Measurements from ENCODE around the gene RAB1A. TPM values are rescaled to one million over a fixed set of nuclear protein-coding genes. Genes with fewer than 3 reads are reported as not detected.

Gene RAB1A
- total RNA-seq, 1 donor from 2014 or later = 128 TPM

DNA sequence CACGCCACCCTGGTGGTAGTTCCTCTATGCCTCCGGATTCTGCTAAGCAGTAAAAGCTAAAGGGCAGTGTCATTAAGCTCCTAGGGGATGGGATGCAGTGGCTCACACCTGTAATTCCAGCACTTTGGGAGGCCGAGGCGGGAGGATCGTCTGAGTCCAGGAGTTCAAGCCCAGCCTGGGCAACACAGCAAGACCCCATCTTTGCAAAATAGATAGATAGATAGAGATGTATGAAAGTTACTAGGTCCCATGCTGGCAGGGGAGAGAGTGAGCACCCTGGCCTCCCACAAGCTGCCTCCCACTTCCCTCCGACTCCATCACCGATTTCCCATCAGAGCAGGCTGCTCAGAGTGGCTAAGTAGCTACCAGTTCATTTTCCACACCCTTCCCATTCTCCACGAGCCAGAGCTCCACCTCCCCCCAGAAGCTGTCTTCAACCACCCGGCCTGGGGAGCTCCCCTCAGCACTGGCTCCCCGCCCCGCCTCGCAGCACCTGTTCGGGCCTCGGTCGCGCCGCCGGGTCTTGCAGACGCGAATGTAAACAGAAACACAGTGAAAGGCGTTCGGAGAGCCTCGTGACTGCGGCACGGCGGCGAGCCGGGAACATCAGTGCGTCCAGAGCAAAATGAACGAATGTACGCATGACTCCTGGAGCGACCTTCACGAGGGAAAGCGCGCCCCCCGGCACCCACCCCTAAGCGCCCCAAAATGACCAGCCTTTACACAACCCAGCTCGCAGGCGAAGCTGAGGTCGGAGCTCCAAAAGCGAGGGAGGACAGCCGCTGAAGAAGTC lies 74.3 kb downstream of the RAB1A start:
- no peaks in the 10 kb centered on the region for H3K36me3 Mint-ChIP-seq (ENCODE audit: unreplicated experiment)
- no peak for DNase-seq (ENCODE audit: extremely low spot score, unreplicated experiment)
- peaks cover 20% of the 10 kb centered on the region for H3K4me1 Mint-ChIP-seq (ENCODE audit: unreplicated experiment)
- H3K27ac Mint-ChIP-seq (ENCODE audit: unreplicated experiment) = peak overlapping the region; percentile 74
- H3K9me3 Mint-ChIP-seq (ENCODE audit: unreplicated experiment) = no peaks in the 10 kb centered on the region
- no peaks in the 10 kb centered on the region for H3K27me3 Mint-ChIP-seq (ENCODE audit: unreplicated experiment)
- peak overlapping the region; percentile 97 for H3K4me3 Mint-ChIP-seq (ENCODE audit: unreplicated experiment)
- TF ChIP-seq, protein P1, sequence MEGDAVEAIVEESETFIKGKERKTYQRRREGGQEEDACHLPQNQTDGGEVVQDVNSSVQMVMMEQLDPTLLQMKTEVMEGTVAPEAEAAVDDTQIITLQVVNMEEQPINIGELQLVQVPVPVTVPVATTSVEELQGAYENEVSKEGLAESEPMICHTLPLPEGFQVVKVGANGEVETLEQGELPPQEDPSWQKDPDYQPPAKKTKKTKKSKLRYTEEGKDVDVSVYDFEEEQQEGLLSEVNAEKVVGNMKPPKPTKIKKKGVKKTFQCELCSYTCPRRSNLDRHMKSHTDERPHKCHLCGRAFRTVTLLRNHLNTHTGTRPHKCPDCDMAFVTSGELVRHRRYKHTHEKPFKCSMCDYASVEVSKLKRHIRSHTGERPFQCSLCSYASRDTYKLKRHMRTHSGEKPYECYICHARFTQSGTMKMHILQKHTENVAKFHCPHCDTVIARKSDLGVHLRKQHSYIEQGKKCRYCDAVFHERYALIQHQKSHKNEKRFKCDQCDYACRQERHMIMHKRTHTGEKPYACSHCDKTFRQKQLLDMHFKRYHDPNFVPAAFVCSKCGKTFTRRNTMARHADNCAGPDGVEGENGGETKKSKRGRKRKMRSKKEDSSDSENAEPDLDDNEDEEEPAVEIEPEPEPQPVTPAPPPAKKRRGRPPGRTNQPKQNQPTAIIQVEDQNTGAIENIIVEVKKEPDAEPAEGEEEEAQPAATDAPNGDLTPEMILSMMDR (IDR thresholded peaks at IDR 0.05) = no peak

DNA sequence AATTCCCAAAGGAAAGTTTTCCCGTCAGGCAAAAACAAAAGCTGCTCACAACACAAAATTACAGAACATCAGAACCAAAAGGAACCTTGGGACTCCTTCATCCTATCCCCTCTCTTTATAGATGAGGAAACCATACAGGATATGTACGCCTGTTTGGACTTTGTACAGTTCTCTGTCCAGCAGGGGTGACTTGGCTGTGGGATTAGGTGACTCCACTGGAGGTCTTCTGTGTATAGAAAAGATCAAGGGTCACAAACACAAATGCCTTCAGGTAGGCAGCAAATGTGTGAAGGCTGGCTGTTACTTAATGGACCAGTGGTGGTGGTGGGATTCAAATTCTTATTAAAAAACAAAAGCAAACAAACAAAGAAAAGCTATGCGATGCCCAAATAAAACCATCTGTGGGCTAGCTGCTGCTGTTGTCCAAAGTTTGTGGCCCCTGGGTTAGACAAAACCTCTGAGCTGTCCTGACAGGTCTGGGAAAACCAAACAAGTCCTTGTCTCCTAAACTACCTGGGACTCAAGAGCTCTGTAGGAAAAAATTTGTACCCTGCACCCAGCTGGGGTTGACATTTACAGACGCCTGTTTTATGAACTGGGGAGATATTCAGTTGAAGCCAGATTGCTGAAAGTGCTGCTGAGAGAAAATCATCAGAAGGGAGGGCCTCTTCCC lies 75.0 kb downstream of the RAB1A start:
- Mint-ChIP-seq H3K4me3 (ENCODE audit: unreplicated experiment) (peak overlapping the region; percentile 10), H3K36me3 (ENCODE audit: unreplicated experiment) (no peaks in the 10 kb centered on the region), H3K4me1 (ENCODE audit: unreplicated experiment) (peaks cover 20% of the 10 kb centered on the region), H3K9me3 (ENCODE audit: unreplicated experiment) (no peaks in the 10 kb centered on the region), H3K27me3 (ENCODE audit: unreplicated experiment) (no peaks in the 10 kb centered on the region), H3K27ac (ENCODE audit: unreplicated experiment) (no peak overlapping the region)
- TF ChIP-seq, protein P1 (IDR thresholded peaks at IDR 0.05) = no peak
- no peak for DNase-seq (ENCODE audit: extremely low spot score, unreplicated experiment)

DNA sequence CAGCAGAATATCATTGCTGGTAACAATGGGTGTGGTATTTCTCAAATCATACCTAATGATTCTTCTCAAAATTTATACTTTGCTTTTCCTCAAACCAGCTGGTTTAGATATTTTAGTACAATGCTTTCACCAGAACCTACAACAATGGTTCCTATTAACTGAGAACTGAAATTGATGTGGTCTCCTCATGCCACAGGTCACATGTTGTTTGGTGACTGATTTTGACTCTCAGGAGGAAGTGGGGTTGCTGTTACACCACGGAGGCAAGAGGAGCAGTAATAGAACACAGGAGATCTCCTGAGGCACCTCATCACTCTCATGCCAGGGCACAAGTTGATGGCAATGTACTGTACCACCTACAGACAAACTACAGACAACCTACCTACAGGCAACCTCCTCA lies 76.7 kb downstream of the RAB1A start:
- Mint-ChIP-seq H3K4me3 (ENCODE audit: unreplicated experiment) (no peak overlapping the region), H3K4me1 (ENCODE audit: unreplicated experiment) (peaks cover 14% of the 10 kb centered on the region), H3K9me3 (ENCODE audit: unreplicated experiment) (peaks cover under 1% of the 10 kb centered on the region), H3K27me3 (ENCODE audit: unreplicated experiment) (no peaks in the 10 kb centered on the region), H3K27ac (ENCODE audit: unreplicated experiment) (no peak overlapping the region), H3K36me3 (ENCODE audit: unreplicated experiment) (peaks cover 3% of the 10 kb centered on the region)
- TF ChIP-seq, protein P1 (IDR thresholded peaks at IDR 0.05) = no peak
- DNase-seq (ENCODE audit: extremely low spot score, unreplicated experiment) = no peak

DNA sequence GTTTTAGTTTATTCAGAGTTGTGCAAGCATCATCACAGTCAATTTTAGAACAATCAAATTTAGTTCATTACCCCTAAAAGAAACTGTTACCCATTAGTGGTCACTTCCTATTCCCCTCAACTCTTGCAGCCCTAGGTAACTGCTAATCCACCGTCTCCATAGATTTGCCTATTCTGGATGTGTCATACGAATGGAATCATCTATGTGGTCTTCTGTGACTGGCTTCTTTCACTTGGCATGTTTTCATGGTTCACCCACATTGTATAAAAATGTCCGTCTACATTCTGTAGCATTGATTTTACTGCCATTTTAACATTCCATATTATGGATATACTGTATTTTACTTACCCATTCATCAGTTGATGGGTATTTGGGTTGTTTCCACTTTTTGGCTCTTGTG lies 79.0 kb downstream of the RAB1A start:
- H3K9me3 Mint-ChIP-seq (ENCODE audit: unreplicated experiment) = peaks cover 5% of the 10 kb centered on the region
- H3K27ac Mint-ChIP-seq (ENCODE audit: unreplicated experiment) = no peak overlapping the region
- no peak overlapping the region for H3K4me3 Mint-ChIP-seq (ENCODE audit: unreplicated experiment)
- DNase-seq (ENCODE audit: extremely low spot score, unreplicated experiment) = no peak
- TF ChIP-seq, protein P1 (IDR thresholded peaks at IDR 0.05) = no peak
- peaks cover 6% of the 10 kb centered on the region for H3K4me1 Mint-ChIP-seq (ENCODE audit: unreplicated experiment)
- H3K27me3 Mint-ChIP-seq (ENCODE audit: unreplicated experiment) = no peaks in the 10 kb centered on the region
- peaks cover 3% of the 10 kb centered on the region for H3K36me3 Mint-ChIP-seq (ENCODE audit: unreplicated experiment)

DNA sequence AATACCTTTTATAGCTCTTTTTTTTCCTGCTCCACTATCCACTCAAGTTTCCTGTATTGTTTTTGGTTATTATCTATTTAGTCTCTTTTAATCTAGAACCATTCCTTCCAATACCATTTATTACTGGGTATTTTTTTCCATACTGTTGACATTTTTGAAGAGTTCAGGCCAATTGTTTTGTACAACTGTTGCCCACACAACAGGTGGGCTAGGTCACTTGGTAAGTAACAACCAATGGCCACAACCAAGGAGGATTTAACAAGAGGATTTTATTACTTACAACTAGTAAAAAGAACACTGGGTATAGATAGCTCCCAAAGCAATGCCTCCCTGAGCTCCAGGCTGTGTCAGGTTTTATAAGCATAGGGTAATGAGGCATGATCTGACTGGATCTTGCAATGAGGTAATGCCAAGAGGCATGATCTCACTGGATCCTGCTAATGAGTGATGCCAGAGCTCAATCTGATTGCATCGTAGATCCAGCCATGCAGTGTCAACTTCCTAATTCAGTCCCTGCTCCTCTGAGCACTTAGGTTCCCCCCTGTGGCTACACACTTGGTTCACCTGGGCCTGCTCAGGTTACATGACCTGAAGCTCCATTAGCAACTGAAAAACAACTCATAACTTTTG lies 80.8 kb downstream of the RAB1A start:
- Mint-ChIP-seq H3K4me3 (ENCODE audit: unreplicated experiment) (no peak overlapping the region), H3K27ac (ENCODE audit: unreplicated experiment) (no peak overlapping the region), H3K27me3 (ENCODE audit: unreplicated experiment) (no peaks in the 10 kb centered on the region), H3K9me3 (ENCODE audit: unreplicated experiment) (peaks cover 5% of the 10 kb centered on the region), H3K36me3 (ENCODE audit: unreplicated experiment) (peaks cover 3% of the 10 kb centered on the region), H3K4me1 (ENCODE audit: unreplicated experiment) (peaks cover 23% of the 10 kb centered on the region)
- TF ChIP-seq, protein P1 (IDR thresholded peaks at IDR 0.05) = no peak
- DNase-seq (ENCODE audit: extremely low spot score, unreplicated experiment) = no peak

Data from osteocyte (in vitro differentiated cells).